Measurements from ENCODE around the gene HS3ST4. TPM values are rescaled to one million over a fixed set of nuclear protein-coding genes. Genes with fewer than 3 reads are reported as not detected.

The HS3ST4 gene
- total RNA-seq, 1 donor: not detected

DNA sequence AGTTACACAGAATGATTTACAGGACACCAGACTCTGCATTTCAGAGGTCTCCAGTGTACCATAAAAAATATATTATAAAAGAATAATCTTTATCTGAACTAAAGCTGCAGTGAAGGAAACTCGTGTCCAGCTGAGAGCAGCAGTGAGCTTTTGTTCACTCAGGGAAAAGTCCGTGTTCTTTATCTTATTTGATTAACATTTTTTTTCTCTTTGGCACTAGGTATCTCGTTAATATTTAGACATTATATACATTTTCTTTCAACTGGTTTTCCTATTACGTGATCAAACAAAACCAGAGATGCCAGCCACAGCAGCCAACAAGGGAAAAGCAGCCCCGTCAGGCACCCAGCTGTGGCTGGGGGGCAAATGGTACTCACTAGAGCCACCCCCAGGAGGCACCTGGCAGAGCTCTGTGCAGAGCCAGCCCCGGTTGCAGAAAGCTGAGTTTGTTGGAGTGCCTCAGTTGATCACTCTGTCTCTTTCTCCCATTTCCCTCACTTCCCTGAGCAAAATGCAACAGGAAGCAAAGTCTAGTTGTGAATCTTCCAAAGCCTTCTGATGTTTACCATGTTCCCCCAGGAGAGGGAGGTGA lies 1.1 kb upstream of the HS3ST4 start:
- DNase-seq (ENCODE audit: low read depth): no peak
- TF ChIP-seq, protein P1, sequence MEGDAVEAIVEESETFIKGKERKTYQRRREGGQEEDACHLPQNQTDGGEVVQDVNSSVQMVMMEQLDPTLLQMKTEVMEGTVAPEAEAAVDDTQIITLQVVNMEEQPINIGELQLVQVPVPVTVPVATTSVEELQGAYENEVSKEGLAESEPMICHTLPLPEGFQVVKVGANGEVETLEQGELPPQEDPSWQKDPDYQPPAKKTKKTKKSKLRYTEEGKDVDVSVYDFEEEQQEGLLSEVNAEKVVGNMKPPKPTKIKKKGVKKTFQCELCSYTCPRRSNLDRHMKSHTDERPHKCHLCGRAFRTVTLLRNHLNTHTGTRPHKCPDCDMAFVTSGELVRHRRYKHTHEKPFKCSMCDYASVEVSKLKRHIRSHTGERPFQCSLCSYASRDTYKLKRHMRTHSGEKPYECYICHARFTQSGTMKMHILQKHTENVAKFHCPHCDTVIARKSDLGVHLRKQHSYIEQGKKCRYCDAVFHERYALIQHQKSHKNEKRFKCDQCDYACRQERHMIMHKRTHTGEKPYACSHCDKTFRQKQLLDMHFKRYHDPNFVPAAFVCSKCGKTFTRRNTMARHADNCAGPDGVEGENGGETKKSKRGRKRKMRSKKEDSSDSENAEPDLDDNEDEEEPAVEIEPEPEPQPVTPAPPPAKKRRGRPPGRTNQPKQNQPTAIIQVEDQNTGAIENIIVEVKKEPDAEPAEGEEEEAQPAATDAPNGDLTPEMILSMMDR (IDR thresholded peaks at IDR 0.05; ENCODE audit: insufficient read depth, low read depth, low read length): no peak
- no peak overlapping the region for H3K4me3 ChIP-seq (ENCODE audit: low read depth, low read length)

DNA sequence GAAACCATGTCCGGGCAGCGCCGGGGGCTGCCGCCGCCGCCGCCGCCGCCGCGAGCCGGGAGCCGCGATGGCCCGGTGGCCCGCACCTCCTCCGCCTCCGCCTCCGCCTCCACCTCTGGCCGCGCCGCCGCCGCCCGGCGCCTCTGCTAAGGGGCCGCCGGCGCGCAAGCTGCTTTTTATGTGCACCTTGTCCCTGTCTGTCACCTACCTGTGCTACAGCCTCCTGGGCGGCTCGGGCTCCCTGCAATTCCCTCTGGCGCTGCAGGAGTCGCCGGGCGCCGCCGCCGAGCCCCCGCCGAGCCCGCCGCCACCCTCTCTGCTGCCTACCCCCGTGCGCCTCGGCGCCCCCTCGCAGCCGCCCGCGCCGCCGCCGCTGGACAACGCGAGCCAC lies 587 bp downstream of the HS3ST4 start:
- TF ChIP-seq, protein P1 (IDR thresholded peaks at IDR 0.05; ENCODE audit: insufficient read depth, low read depth, low read length): no peak
- no peak for DNase-seq (ENCODE audit: low read depth)
- no peak overlapping the region for H3K4me3 ChIP-seq (ENCODE audit: low read depth, low read length)

DNA sequence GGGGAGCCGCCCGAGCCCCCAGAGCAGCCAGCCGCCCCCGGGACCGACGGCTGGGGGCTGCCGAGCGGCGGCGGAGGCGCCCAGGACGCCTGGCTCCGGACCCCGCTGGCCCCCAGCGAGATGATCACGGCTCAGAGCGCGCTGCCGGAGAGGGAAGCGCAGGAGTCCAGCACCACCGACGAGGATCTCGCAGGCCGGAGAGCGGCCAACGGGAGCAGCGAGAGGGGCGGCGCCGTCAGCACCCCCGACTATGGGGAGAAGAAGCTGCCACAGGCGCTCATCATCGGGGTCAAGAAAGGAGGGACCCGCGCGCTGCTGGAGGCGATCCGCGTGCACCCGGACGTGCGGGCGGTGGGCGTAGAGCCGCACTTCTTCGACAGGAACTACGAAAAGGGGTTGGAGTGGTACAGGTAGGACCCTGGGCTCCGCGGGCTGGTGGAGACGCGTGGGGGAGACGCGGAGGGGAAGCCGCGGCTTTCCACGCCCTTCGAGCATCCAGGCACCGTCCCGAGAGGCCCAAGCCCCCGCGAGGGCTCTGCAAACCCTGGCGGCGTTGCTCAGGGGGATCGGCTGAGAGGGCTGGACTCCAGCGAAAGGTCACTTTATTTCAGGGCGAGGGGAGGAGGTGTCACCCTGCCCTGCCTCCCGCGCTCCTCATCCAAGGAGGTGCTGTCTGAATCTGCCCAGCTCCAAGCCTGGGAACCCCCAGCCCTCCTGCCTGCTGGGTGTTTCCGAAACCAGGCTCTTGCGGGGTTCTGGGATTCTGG lies 1.2 kb downstream of the HS3ST4 start:
- TF ChIP-seq, protein P1 (IDR thresholded peaks at IDR 0.05; ENCODE audit: insufficient read depth, low read depth, low read length): no peak
- DNase-seq (ENCODE audit: low read depth): no peak
- no peak overlapping the region for H3K4me3 ChIP-seq (ENCODE audit: low read depth, low read length)

DNA sequence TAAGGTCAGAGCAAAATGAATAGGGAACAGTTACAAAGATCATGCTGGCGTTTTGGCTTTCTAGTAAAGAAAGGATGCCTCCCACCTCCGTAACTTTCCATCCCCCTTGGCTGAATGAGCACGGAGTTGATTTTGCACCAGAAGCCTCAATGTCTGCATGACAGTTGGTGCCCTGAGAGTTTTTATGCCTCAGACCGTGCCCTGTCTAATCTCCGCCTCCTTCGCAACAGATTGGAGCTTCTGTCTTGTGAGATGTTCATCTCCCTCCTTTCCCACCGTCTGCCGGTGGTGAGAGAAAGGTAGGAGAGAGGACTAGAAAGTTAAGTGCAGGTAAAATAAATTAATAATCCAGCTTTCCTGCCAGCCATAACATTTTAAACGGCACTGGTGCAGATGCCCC lies 1.9 kb downstream of the HS3ST4 start:
- no peak overlapping the region for H3K4me3 ChIP-seq (ENCODE audit: low read depth, low read length)
- TF ChIP-seq, protein P1 (IDR thresholded peaks at IDR 0.05; ENCODE audit: insufficient read depth, low read depth, low read length): no peak
- no peak for DNase-seq (ENCODE audit: low read depth)

DNA sequence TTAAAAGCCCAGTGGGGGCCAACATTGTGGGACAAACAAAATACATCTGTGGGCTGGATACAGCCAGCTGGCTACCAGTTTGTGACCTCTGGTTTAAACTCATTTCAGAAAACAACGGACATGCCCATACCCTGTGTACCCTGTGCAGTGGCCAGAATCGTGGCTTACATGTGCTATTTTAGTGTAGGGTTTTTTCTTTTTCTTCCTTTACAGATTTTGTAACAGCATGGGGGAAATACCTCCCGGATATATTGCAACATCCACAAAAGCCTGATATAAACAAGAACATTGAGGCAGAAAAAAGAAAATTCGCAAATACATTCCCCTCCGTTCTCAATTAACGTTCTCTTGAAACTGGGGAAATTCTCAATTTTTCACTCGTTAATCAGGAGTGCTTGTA lies 7.3 kb downstream of the HS3ST4 start:
- TF ChIP-seq, protein P1 (IDR thresholded peaks at IDR 0.05; ENCODE audit: insufficient read depth, low read depth, low read length): no peak
- no peak for DNase-seq (ENCODE audit: low read depth)
- no peak overlapping the region for H3K4me3 ChIP-seq (ENCODE audit: low read depth, low read length)

DNA sequence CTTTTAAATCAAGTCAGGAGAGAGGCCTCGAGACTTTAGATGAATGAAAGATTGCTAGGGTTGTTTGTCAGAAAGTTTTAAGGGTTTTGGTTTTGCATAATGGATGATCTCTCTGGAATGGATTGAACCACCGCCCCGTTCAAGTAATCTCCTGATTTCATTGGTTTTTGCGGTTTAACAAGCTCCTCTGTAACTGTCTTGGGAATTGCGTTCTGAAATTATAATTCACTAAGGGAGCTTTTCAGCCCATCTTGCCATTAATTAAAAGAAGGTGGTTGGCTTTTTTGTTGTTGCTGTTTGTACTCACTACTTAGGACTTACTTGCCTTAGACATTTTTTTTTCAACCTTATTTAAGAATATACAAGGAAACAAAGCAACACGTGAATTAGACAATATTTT lies 8.8 kb downstream of the HS3ST4 start:
- DNase-seq (ENCODE audit: low read depth): no peak
- TF ChIP-seq, protein P1 (IDR thresholded peaks at IDR 0.05; ENCODE audit: insufficient read depth, low read depth, low read length): no peak
- no peak overlapping the region for H3K4me3 ChIP-seq (ENCODE audit: low read depth, low read length)

Data from fibroblast of villous mesenchyme (primary cell).